ENCODE results near the gene GFOD2.
A peak's percentile ranks its signal among the peaks of the same experiment; 100 is the strongest.

The GFOD2 gene

GRCh38 chr16:67734731-67735201, 15.7 kb upstream of the GFOD2 start:
- no peak overlapping the region for H3K4me3 ChIP-seq (ENCODE audit: low read depth, low read length)
- DNase-seq (ENCODE audit: low read depth): no peak

DNA sequence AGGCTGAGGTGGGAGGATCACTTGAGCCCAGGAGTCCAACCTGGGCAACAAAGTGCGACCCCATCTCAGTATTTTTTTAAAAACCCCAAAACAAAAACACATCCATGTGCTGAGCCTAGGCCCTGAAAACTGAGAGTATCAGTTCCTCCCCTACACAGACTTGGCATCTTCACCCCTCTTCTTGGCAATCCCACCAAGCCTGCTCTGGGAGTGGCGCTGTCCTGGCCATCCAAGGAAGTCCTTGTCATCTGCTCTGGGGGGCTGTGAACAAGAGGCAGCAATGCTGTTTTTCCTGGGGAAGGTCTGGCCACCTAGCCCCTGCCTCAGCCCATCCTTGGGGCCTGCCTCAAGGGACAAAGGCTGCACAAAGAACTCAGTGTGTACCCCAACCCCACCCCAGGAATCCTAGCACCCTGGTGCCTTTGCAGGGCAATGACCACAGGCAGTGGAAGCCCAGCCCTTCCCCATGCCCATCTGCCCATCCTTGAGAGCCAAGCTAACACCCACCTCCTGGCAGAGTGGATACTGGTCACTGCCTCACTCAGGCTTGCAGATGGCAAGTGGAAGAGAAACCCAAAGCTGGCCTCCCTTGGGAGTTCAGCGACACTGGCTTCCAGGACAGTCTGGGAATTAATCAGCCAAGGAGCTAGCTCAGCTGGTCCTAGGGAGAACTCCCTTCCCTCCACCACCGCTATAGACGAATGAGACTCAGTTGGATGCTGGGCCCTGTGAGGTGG, 14.8 kb upstream of the GFOD2 start:
- no peak for DNase-seq (ENCODE audit: low read depth)
- no peak overlapping the region for H3K4me3 ChIP-seq (ENCODE audit: low read depth, low read length)

DNA sequence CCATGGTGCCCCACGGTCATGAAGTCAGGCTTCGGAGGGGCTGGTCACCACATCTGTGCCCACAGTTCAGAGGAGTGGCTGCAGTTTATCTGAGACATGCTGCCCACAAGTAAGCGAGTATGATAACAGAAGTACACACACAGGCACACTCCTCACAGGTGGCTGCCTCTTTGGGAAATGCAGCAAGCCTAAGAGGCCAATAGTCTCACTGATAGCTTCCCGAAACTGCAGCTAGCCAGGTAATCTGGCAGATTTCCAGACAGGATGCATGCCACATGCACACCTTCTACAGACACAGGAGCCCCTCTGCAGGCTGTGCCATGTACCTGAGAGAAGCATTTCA, 12.6 kb upstream of the GFOD2 start:
- H3K4me3 ChIP-seq (ENCODE audit: low read depth, low read length): no peak overlapping the region
- no peak for DNase-seq (ENCODE audit: low read depth)

DNA sequence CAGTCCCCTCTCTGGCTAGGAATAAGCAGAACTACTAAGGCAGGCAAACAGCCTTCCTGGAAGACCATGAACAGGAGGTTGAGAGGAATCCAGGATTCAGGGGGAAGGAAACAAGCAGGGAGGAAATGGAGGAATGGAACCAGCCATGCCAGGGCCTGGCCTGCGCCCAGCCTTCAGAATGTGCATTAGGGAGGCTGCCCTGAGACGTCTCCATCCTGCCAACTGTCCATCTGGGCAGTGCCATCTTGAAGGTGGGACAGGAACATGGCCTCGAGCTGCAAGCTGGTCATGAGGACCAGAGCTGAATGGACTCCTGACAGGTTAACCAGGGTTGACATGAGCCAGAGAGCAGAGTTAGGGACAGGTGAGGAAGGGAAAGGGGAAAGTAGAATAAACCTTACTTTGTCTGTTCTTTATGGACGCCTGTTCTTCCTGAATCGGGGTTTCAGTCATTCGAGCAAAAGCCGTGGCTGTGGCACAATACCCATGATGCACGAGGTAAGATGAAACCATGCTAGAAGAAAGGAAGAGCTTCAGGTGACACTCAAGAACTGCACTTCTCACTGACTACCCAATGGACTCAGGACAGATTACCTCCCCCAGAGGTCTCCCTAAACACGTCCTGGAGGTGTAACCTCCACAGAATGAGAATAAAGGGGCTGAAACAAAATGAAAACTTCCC, 12.1 kb upstream of the GFOD2 start:
- no peak for DNase-seq (ENCODE audit: low read depth)
- H3K4me3 ChIP-seq (ENCODE audit: low read depth, low read length): no peak overlapping the region

DNA sequence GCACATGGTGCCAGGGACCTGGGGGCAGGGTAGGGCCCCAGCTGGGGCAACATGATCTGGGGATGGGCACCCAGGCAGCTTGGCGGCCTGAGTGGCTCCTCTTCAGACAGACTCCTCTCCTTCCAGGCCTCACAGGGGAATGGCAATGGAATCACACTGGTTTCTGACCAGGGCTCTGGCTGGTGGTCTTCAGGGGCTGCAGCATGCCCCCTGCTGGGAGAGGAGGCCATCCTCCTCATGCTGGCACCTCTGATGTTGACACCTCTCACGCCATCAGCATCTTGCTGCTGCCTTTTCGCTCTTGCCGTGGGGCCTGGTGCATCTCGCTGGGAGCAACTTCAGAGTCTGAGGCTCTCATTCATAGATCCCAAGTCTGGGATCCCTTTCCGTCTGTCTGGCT, 11.2 kb upstream of the GFOD2 start:
- no peak for DNase-seq (ENCODE audit: low read depth)
- no peak overlapping the region for H3K4me3 ChIP-seq (ENCODE audit: low read depth, low read length)

GRCh38 chr16:67729636-67730248, 10.6 kb upstream of the GFOD2 start:
- no peak for DNase-seq (ENCODE audit: low read depth)
- H3K4me3 ChIP-seq (ENCODE audit: low read depth, low read length): no peak overlapping the region

GRCh38 chr16:67727521-67728485, 8.7 kb upstream of the GFOD2 start:
- no peak for DNase-seq (ENCODE audit: low read depth)
- no peak overlapping the region for H3K4me3 ChIP-seq (ENCODE audit: low read depth, low read length)

DNA sequence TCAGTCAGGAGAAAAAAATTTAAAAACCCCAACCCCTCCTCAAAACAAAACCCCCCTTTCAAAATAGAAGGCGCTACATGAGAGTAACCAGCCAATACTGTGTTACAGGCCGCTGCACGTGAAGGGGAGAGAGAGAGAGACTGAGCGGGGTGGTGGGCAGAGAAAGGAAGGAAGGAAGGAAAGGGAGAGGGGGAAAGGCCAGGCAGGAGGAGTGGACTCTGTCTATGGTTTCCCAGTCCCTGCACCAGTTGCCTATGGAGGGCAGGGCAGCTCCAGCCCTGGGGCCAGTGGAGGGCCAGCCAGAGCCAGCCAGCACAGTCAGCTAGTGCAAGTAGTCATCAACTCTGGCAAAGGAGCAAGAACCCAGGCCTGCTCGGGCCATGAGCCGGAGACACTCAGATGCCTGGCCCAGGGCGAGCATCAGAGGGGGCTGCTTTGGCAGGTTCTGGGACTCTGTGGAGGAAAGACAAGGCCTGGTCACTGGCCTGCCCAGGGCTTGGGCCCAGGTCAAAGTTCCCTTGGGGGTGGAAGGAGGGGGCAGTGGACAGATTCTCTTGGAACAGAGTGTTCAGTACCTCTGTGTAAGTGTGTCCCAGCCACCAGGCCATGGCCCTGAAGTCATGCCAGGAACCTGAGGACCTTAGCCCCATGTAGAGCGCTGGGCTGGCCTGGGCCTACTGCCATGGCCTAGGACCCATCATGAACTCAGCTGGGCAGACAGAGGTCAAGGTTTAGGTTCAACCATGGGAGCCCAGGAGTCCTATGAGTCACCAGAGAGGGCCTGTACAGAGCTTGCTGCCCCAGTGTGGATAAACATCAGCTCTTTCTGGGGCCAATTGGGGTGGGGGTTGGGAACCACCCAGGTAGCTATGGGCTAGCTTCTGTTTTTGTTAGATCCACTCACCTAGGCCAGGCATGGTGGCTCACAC, 7.3 kb upstream of the GFOD2 start:
- DNase-seq (ENCODE audit: low read depth): no peak

DNA sequence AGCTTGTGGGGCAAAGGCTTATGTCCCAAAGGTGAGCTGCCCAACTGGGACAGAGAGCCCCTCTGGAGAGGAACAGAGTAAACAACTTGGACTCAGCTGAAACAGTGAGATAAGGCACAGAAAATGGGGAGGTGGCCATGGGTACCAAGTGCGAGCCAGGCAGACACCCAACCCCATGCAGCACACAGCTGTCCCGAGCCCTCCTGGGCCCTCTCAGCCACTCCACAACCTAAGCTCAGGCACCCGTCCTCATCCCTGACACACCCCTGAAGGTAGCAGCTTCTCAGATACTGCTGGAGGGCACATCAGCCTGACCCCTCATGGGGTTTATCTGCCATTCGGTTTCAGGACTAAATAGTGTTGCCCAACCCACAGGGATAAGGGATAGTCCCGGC, 4.8 kb upstream of the GFOD2 start:
- DNase-seq (ENCODE audit: low read depth): no peak
- no peak overlapping the region for H3K4me3 ChIP-seq (ENCODE audit: low read depth, low read length)

More for the DNA sequence above, 7.3 kb upstream of the GFOD2 start:
- no peak overlapping the region for H3K4me3 ChIP-seq (ENCODE audit: low read depth, low read length)

GRCh38 chr16:67723151-67723910, 4.2 kb upstream of the GFOD2 start:
- no peak overlapping the region for H3K4me3 ChIP-seq (ENCODE audit: low read depth, low read length)
- DNase-seq (ENCODE audit: low read depth): no peak

- H3K4me3 ChIP-seq (ENCODE audit: low read depth, low read length): peak overlapping the region; percentile 87
- no peak for DNase-seq (ENCODE audit: low read depth)
These were observed 1.1 kb upstream of the GFOD2 start for GRCh38 chr16:67720236-67720635.

DNA sequence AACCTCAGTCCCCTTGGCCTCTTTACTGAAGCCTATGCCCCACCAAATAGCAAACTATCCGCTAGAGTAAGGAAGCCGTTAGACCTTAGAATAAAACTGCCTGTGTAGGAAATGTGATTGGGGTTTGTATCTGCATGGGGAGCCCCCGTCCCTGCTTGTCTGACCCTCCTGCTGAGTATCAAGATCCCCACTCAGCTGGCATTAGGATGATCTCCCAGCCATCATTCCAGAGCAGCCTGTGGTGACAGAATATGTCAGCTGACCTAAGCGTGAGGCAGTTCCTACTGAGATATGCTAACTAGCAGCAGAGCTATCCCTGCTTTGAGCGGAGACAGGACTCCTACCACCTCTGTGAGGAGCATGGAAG, 645 bp upstream of the GFOD2 start:
- DNase-seq (ENCODE audit: low read depth): peak; percentile 9
- H3K4me3 ChIP-seq (ENCODE audit: low read depth, low read length): peak overlapping the region; percentile 87

DNA sequence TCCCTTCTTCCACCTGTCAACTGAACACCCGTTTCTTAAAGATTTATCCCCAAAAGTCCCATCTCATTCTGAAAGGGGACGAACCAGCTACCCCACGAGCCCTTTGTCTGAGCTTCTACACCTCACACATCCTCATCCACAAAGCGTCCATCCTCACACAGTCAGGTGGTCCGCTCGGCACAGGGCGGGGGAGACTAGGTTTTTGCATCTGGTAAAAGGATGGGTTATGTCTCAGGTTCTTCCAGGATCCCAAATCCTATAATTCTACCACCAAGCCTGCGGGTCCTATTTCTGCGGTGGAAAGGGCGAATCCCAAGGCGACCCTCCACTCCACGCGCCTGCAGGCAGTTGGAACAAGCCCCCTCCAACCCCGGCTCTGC, 458 bp downstream of the GFOD2 start:
- H3K4me3 ChIP-seq (ENCODE audit: low read depth, low read length): peak overlapping the region; percentile 87
- DNase-seq (ENCODE audit: low read depth): no peak

DNA sequence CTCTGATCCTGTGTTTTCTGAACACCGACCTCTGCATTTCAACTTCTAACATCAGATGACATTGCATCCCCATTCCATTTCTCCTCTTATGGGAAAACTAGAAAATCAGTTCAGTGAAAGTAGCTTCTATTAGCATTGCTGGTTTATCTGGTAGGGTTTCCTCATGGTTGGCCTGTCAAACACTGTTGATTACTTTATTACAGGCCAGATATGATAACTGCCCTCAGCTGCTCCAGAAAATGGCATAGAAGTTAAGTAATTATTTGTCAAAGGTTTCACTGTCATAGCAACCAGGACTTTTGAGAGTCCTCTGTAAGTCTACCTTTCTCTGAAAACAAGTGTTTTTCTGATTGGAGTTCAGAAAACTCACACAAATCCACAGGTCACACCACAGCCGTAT, 3.0 kb downstream of the GFOD2 start:
- no peak overlapping the region for H3K4me3 ChIP-seq (ENCODE audit: low read depth, low read length)
- no peak for DNase-seq (ENCODE audit: low read depth)

DNA sequence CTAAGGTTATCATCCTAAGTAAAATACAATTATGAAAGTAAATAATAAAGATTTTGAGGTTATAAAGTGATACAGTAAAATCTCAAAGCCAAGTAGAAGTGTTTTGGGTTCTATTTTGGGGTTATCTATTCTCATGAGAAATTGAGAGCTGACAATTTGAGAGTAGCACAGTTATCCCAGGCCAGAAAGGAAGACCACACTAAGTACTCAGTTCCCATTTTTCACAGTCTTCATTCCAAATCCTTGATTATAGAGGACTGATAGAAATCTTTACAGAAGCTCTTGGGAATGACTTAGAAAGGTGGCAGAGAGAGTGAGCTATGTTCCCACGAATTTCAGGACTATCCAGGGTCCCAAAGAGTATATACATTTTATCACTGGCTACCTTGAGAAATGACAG, 4.6 kb downstream of the GFOD2 start:
- DNase-seq (ENCODE audit: low read depth): no peak
- no peak overlapping the region for H3K4me3 ChIP-seq (ENCODE audit: low read depth, low read length)

GRCh38 chr16:67713647-67714273, 5.4 kb downstream of the GFOD2 start:
- no peak for DNase-seq (ENCODE audit: low read depth)
- H3K4me3 ChIP-seq (ENCODE audit: low read depth, low read length): no peak overlapping the region

DNA sequence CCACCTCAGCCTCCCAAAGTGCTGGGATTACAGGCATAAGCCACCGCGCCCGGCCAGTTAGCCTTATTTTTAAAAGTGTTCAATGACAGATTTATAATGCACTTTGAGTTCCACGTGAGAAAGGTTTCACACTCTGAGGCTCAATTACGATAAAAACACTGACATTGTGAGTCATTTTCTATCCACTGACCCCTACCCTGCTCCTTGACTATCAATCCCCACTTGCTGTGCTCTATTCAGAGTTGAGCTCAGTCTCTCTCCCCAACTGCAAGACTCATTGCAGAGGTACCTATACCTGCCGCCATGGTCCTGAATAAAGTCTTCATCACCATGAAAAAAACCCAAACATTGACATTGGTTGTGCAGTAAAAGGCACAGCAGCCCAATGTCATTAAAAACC, 8.5 kb downstream of the GFOD2 start:
- DNase-seq (ENCODE audit: low read depth): no peak

GRCh38 chr16:67709050-67709449, 10.1 kb downstream of the GFOD2 start:
- DNase-seq (ENCODE audit: low read depth): no peak

More for the DNA sequence above, 8.5 kb downstream of the GFOD2 start:
- no peak overlapping the region for H3K4me3 ChIP-seq (ENCODE audit: low read depth, low read length)

More at GRCh38 chr16:67709050-67709449, 10.1 kb downstream of the GFOD2 start:
- H3K4me3 ChIP-seq (ENCODE audit: low read depth, low read length): no peak overlapping the region

Data from skeletal muscle cell (primary cell).